ENCODE results near the gene CLTCL1.

DNA sequence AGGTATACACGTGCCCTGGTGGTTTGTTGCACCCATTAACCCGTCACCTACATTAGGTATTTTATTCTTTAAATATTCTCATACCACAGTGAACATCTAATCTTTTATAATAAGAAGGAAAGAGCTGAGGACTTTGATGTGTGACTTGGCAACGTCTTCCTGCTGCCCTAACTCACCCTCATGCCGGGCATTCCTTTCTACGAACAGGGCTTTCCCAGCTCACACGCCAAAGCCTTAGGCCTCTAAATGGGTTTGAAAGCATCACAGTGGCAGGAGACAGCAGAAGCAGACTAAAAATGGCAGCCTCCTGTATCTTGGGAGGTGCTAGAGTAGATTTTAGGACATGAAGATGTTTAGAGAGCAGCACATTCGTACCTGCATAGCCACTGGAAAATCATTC lies 52.6 kb downstream of the CLTCL1 start:
- TF ChIP-seq, protein P1, sequence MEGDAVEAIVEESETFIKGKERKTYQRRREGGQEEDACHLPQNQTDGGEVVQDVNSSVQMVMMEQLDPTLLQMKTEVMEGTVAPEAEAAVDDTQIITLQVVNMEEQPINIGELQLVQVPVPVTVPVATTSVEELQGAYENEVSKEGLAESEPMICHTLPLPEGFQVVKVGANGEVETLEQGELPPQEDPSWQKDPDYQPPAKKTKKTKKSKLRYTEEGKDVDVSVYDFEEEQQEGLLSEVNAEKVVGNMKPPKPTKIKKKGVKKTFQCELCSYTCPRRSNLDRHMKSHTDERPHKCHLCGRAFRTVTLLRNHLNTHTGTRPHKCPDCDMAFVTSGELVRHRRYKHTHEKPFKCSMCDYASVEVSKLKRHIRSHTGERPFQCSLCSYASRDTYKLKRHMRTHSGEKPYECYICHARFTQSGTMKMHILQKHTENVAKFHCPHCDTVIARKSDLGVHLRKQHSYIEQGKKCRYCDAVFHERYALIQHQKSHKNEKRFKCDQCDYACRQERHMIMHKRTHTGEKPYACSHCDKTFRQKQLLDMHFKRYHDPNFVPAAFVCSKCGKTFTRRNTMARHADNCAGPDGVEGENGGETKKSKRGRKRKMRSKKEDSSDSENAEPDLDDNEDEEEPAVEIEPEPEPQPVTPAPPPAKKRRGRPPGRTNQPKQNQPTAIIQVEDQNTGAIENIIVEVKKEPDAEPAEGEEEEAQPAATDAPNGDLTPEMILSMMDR (IDR thresholded peaks at IDR 0.05; ENCODE audit: insufficient read depth, low read length), result no peak
- TF ChIP-seq SPI1 (IDR thresholded peaks at IDR 0.05; ENCODE audit: borderline replicate concordance, low read depth) (no peak), POLR2AphosphoS5 (IDR thresholded peaks at IDR 0.05; ENCODE audit: low read depth) (no peak)
